ENCODE data around the gene KCNK3.

Gene KCNK3

DNA sequence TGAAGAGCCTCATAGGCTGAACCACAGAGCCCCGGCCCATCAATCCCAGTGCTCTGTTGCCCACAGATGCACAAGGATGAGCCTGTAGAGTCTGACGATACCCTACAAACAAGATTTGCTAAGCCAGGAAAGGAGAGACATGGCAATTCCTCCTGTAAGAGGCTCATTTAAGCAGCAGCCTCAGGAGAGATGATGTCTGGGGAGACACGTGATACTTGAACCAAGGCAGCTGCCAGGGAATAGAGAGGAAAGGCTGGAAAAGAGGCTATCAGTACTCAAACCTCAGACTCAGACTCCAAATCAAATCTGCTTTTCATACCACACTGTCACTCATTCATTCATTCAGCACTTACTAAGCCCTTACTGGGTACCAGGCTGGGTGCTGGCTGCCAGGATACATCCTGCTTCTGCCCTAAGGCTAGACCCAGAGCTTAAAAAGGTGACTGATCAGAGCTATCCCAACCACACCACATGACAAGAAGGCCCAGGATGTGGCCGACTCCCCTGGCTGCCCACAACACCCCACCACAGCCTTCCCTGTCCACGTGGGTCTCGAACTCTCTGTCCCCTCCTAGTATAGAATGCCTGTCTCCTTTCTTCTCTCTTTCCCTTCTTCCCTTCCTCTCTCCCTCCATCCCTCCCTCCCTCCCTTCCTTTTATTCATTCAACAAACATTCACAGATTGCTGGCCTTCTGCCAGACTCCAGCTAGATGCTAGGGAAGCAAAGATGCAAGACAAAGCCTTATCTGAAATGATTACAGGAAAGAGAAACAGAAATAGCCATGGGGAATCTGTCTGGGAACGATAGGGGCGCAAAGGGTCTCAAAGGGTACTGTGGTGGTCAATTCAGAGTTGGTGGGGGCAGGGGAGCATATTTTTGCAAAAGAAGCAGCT, 23.4 kb upstream of the KCNK3 start:
- DNase-seq (ENCODE audit: extremely low read depth, insufficient read length) = no peak
- TF ChIP-seq, protein P1, sequence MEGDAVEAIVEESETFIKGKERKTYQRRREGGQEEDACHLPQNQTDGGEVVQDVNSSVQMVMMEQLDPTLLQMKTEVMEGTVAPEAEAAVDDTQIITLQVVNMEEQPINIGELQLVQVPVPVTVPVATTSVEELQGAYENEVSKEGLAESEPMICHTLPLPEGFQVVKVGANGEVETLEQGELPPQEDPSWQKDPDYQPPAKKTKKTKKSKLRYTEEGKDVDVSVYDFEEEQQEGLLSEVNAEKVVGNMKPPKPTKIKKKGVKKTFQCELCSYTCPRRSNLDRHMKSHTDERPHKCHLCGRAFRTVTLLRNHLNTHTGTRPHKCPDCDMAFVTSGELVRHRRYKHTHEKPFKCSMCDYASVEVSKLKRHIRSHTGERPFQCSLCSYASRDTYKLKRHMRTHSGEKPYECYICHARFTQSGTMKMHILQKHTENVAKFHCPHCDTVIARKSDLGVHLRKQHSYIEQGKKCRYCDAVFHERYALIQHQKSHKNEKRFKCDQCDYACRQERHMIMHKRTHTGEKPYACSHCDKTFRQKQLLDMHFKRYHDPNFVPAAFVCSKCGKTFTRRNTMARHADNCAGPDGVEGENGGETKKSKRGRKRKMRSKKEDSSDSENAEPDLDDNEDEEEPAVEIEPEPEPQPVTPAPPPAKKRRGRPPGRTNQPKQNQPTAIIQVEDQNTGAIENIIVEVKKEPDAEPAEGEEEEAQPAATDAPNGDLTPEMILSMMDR (IDR thresholded peaks at IDR 0.05; ENCODE audit: insufficient read depth, low read length, poor library complexity, severe bottlenecking) = no peak
- H3K4me3 ChIP-seq (replicated peaks; ENCODE audit: low read depth, low read length) = no peak overlapping the region
- peaks cover 1% of the 10 kb centered on the region for H3K27me3 ChIP-seq (replicated peaks; ENCODE audit: control insufficient read depth, insufficient read depth, low read length)
- H3K36me3 ChIP-seq (ENCODE audit: control insufficient read depth, insufficient read depth, low read length) = no peaks in the 10 kb centered on the region

DNA sequence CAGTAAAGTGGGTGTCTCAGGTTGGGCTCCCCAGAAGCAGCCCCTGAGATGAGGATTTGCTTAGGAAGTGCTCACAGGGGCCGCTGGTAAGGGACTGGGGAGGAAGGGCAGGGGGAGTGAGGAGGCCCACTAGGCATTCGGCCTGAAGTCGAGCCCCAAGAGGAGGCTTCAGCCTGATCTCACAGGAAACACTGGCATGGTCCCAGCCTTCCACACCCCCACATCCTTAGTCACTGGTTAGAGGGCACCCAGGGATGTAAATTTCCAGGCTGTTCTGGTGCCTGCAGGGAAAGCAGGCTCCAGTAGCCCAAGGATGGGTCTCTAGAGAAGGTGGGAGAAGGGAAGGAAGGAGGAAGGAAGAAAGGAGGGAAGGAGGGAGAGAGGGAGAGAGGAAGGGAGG, 22.4 kb upstream of the KCNK3 start:
- no peak overlapping the region for H3K4me3 ChIP-seq (replicated peaks; ENCODE audit: low read depth, low read length)
- DNase-seq (ENCODE audit: extremely low read depth, insufficient read length) = no peak
- no peaks in the 10 kb centered on the region for H3K36me3 ChIP-seq (ENCODE audit: control insufficient read depth, insufficient read depth, low read length)
- peaks cover 1% of the 10 kb centered on the region for H3K27me3 ChIP-seq (replicated peaks; ENCODE audit: control insufficient read depth, insufficient read depth, low read length)
- TF ChIP-seq, protein P1 (IDR thresholded peaks at IDR 0.05; ENCODE audit: insufficient read depth, low read length, poor library complexity, severe bottlenecking) = no peak

DNA sequence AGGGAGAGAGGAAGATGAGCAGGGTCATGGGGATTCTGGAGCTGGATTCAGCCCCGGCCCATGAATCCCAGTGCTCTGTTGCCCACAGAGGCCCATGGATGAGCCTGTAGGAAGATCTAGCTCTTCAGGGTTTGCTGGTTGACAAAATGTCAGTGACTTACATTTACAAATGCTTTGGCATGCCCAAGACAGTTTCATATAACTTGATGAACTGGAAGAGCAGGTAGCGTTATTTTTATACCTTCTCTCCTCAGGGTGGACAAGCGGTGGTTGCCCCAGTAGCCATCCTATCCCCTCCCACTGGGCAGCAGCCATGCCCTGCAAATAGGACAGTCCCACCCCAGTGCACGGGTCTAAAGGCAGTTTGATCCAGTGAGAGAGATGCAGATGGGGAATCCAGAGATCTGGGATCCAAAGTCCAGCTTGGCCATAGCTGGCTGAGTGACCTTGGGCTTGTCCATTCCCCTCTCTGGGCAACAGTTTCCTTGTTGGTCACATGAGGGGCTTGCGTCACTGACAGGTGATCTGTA, 21.5 kb upstream of the KCNK3 start:
- Histone ChIP-seq H3K36me3 (ENCODE audit: control insufficient read depth, insufficient read depth, low read length) (no peaks in the 10 kb centered on the region), H3K27me3 (replicated peaks; ENCODE audit: control insufficient read depth, insufficient read depth, low read length) (peaks cover 1% of the 10 kb centered on the region), H3K4me3 (replicated peaks; ENCODE audit: low read depth, low read length) (no peak overlapping the region)
- TF ChIP-seq, protein P1 (IDR thresholded peaks at IDR 0.05; ENCODE audit: insufficient read depth, low read length, poor library complexity, severe bottlenecking) = no peak
- DNase-seq (ENCODE audit: extremely low read depth, insufficient read length) = no peak

DNA sequence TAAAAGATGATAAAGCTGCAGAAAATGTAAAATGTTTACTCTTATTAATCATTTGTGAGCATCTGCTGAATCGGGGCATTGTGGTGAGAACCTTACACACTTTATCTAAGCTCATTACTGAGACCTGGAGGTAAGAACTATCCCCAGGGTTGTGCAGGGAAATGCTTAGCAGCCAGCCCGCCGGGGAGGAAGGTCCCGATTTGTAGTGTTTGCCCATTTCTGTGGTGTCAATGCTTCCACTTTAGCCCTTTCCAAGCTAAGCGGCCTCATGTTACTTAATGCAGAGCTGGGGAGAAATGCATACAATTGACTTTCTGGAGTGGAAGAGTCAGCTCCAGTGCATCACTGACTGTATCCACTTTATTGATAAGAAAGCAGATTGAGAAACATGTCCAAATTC, 20.8 kb upstream of the KCNK3 start:
- DNase-seq (ENCODE audit: extremely low read depth, insufficient read length) = no peak
- Histone ChIP-seq H3K27me3 (replicated peaks; ENCODE audit: control insufficient read depth, insufficient read depth, low read length) (peaks cover 1% of the 10 kb centered on the region), H3K36me3 (ENCODE audit: control insufficient read depth, insufficient read depth, low read length) (no peaks in the 10 kb centered on the region), H3K4me3 (replicated peaks; ENCODE audit: low read depth, low read length) (no peak overlapping the region)
- TF ChIP-seq, protein P1 (IDR thresholded peaks at IDR 0.05; ENCODE audit: insufficient read depth, low read length, poor library complexity, severe bottlenecking) = no peak

DNA sequence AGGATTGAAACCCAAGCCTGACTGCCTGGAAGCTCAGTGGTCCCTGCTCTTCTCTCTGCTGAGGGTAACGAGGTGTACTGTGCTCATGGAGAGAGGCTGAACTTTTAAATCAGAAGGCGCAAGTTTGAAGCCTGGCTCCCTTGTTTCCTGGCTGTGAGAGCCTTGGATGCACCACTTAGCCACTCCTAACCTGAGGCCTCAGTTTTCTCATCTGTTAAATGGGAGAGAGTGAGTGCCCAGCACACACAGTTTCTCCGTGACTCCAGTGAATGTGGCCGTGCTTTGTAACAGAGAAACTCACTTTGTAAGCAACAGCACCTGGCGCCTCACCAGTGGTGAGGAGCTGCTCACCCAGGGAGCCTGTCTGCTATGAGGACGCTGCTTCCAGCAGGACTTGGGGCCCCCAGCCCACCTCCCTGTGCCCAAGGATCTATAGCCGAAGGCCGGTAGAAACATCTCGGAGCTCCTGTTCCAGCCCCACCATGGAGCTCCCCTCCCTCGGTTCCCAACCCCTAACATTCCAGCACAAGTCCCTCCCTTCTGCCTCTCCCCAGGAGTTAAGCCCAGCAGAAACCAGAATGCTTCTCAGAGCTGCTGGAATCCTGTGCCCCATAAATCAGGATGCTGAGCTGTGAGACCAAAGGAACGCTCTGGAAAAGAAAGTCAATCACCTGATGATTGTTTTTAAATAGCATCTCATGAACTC, 20.3 kb upstream of the KCNK3 start:
- TF ChIP-seq, protein P1 (IDR thresholded peaks at IDR 0.05; ENCODE audit: insufficient read depth, low read length, poor library complexity, severe bottlenecking) = no peak
- H3K4me3 ChIP-seq (replicated peaks; ENCODE audit: low read depth, low read length) = no peak overlapping the region
- no peak for DNase-seq (ENCODE audit: extremely low read depth, insufficient read length)

More for the DNA sequence above, 20.3 kb upstream of the KCNK3 start:
- Histone ChIP-seq H3K27me3 (replicated peaks; ENCODE audit: control insufficient read depth, insufficient read depth, low read length) (peaks cover 1% of the 10 kb centered on the region), H3K36me3 (ENCODE audit: control insufficient read depth, insufficient read depth, low read length) (no peaks in the 10 kb centered on the region)

Data from GM06990 (cell line).